ENCODE data around the gene JAK2.

DNA sequence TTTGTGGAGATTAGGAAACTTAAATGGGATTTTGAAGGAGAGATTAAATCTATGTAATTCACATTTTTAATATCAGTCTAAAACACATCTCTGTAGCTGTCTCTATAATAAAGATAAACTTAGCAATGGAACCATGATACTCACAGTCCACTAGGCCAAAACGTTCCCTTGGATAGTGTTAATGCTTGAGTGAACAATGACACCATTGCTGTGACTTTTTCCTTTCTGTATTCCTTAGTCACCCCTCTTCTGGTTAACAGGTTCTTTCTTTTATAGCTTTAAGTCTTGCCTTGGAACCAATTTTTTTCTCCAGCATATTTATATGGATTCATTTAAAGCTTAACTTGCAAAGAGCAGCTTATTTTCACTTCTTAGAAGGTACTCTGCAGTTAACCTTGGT, 137.0 kb downstream of the JAK2 start:
- TF ChIP-seq, protein P1, sequence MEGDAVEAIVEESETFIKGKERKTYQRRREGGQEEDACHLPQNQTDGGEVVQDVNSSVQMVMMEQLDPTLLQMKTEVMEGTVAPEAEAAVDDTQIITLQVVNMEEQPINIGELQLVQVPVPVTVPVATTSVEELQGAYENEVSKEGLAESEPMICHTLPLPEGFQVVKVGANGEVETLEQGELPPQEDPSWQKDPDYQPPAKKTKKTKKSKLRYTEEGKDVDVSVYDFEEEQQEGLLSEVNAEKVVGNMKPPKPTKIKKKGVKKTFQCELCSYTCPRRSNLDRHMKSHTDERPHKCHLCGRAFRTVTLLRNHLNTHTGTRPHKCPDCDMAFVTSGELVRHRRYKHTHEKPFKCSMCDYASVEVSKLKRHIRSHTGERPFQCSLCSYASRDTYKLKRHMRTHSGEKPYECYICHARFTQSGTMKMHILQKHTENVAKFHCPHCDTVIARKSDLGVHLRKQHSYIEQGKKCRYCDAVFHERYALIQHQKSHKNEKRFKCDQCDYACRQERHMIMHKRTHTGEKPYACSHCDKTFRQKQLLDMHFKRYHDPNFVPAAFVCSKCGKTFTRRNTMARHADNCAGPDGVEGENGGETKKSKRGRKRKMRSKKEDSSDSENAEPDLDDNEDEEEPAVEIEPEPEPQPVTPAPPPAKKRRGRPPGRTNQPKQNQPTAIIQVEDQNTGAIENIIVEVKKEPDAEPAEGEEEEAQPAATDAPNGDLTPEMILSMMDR (conservative IDR thresholded peaks at IDR 0.05; ENCODE audit: low read length), result no peak
- TF ChIP-seq EZH2phosphoT487 (IDR thresholded peaks at IDR 0.05; ENCODE audit: borderline replicate concordance), result no peak

Measured in Loucy (cell line).